IMR-90 (cell line): ENCODE results near the gene BTG4. TPM values are rescaled to one million over a fixed set of nuclear protein-coding genes. Genes with fewer than 3 reads are reported as not detected.
A peak's percentile ranks its signal among the peaks of the same experiment; 100 is the strongest.

ENCODE experiments used
- ATAC-seq: fragments of 200-7000 bp; cut with Tn5 transposase; 2 replicates; pipeline ENCODE4 v1.9.1; 2020; ENCODE audit warnings: low read depth, mild to moderate bottlenecking, moderate library complexity
- BruUV-seq: library from RNA; stranded (reverse); fragments of 400-500 nt; replicated peaks from 2 replicates; lab custom pipeline; 2021; lab: Mats Ljungman, UMichigan
- CTCF ChIA-PET: fragments of 300-600 bp; formaldehyde crosslinking; extraction: SDS; loops from one replicate; lab custom pipeline; 2021; ENCODE audit warnings: antibody characterized with exemption; lab: Yijun Ruan, JAX
- POLR2A ChIA-PET: fragments of 300-600 bp; sonication (Branson Sonifier 250); formaldehyde crosslinking; loops from one replicate; lab custom pipeline; 2022; ENCODE audit warnings: antibody characterized with exemption; ENCODE audit not compliant: unreplicated experiment; lab: Charles Lee
- DNase-seq: peaks from one replicate; pipeline ENCODE4 v3.0.0; 2013
- H2AFZ ChIP-seq: replicated peaks from 2 replicates; pipeline ENCODE3; 2013; ENCODE audit warnings: low read length, mild to moderate bottlenecking; ENCODE audit not compliant: poor library complexity
- H2AK5ac ChIP-seq: 2 replicates; pipeline ENCODE4 v1.6.1; 2013; ENCODE audit warnings: low read depth, low read length, inconsistent platforms
- H2AK9ac ChIP-seq: replicated peaks from 2 replicates; pipeline ENCODE3; 2013; ENCODE audit warnings: mild to moderate bottlenecking, low read depth, low read length, moderate library complexity; ENCODE audit not compliant: poor library complexity
- H2BK120ac ChIP-seq: 2 replicates; pipeline ENCODE4 v1.6.1; 2013; ENCODE audit warnings: low read depth, low read length, inconsistent platforms
- H2BK15ac ChIP-seq: 3 replicates; pipeline ENCODE4 v1.6.1; 2013; ENCODE audit warnings: low read depth, low read length, inconsistent platforms
- H2BK20ac ChIP-seq: 2 replicates; pipeline ENCODE4 v1.6.1; 2013; ENCODE audit warnings: low read depth, mild to moderate bottlenecking, inconsistent platforms, low read length, moderate library complexity
- H2BK5ac ChIP-seq: 2 replicates; pipeline ENCODE4 v1.6.1; 2013; ENCODE audit warnings: mild to moderate bottlenecking, low read depth, low read length, inconsistent platforms; ENCODE audit not compliant: poor library complexity, severe bottlenecking
- H3K14ac ChIP-seq: replicated peaks from 2 replicates; pipeline ENCODE4 v1.6.1; 2013; ENCODE audit warnings: low read depth, low read length, inconsistent platforms
- H3K18ac ChIP-seq: 2 replicates; pipeline ENCODE4 v1.6.1; 2013; ENCODE audit warnings: low read depth, low read length, control low read depth
- H3K23ac ChIP-seq: 2 replicates; pipeline ENCODE4 v1.6.1; 2013; ENCODE audit warnings: low read depth, low read length, inconsistent platforms
- H3K27ac ChIP-seq: 2 replicates; pipeline ENCODE4 v1.5.1; 2013; ENCODE audit warnings: mild to moderate bottlenecking, control low read depth, low read length; ENCODE audit not compliant: insufficient read depth
- H3K27me3 ChIP-seq: 2 replicates; pipeline ENCODE4 v1.6.1; 2013; ENCODE audit warnings: low read length; ENCODE audit not compliant: control insufficient read depth, insufficient read depth
- H3K36me3 ChIP-seq: 2 replicates; pipeline ENCODE4 v1.6.1; 2013; ENCODE audit warnings: low read length, mixed read lengths; ENCODE audit not compliant: control insufficient read depth, insufficient read depth
- H3K4ac ChIP-seq: 2 replicates; pipeline ENCODE4 v1.6.1; 2013; ENCODE audit warnings: low read depth, low read length, inconsistent platforms
- H3K4me1 ChIP-seq: 2 replicates; pipeline ENCODE4 v1.6.1; 2013; ENCODE audit warnings: low read length, mixed read lengths; ENCODE audit not compliant: control insufficient read depth, insufficient read depth
- H3K4me2 ChIP-seq: 2 replicates; pipeline ENCODE4 v1.6.1; 2013; ENCODE audit warnings: low read depth, mild to moderate bottlenecking, control low read depth, low read length, moderate library complexity
- H3K4me3 ChIP-seq: 2 replicates; pipeline ENCODE4 v1.5.1; 2013; ENCODE audit warnings: low read depth, mild to moderate bottlenecking, control low read depth, low read length, moderate library complexity; ENCODE audit not compliant: insufficient read depth
- H3K56ac ChIP-seq: 2 replicates; pipeline ENCODE4 v1.6.1; 2013; ENCODE audit warnings: low read length, inconsistent platforms; ENCODE audit not compliant: insufficient read depth; ENCODE audit errors: extremely low read depth
- H3K79me1 ChIP-seq, 2 experiments: 2 replicates each; pipeline ENCODE4 v1.6.1; 2013; ENCODE audit warnings: low read length in 2 of 2, inconsistent platforms in 1 of 2, low read depth in 1 of 2
- H3K9ac ChIP-seq: 2 replicates; pipeline ENCODE4 v1.6.1; 2013; ENCODE audit warnings: low read depth, low read length, control low read depth
- H3K9me1 ChIP-seq: 2 replicates; pipeline ENCODE4 v1.6.1; 2013; ENCODE audit warnings: low read length, inconsistent platforms; ENCODE audit not compliant: insufficient read depth
- H3K9me3 ChIP-seq: 2 replicates; pipeline ENCODE4 v1.6.1; 2013; ENCODE audit warnings: low read length; ENCODE audit not compliant: control insufficient read depth, insufficient read depth
- H4K20me1 ChIP-seq: 2 replicates; pipeline ENCODE4 v1.6.1; 2013; ENCODE audit warnings: low read length, inconsistent platforms; ENCODE audit not compliant: insufficient read depth
- H4K5ac ChIP-seq: 2 replicates; pipeline ENCODE4 v1.6.1; 2013; ENCODE audit warnings: mild to moderate bottlenecking, low read depth, low read length, control low read depth
- H4K8ac ChIP-seq, 2 experiments: 2 replicates each; pipeline ENCODE4 v1.6.1; 2013; ENCODE audit warnings: low read depth in 2 of 2, low read length in 2 of 2, control low read depth in 1 of 2, inconsistent platforms in 1 of 2
- H4K91ac ChIP-seq: 2 replicates; pipeline ENCODE4 v1.6.1; 2013; ENCODE audit warnings: low read depth, low read length, inconsistent platforms; ENCODE audit not compliant: insufficient read depth
- BHLHE40 ChIP-seq: fragments of 150-350 bp; IDR thresholded peaks from 2 replicates; pipeline ENCODE4 v1.6.1; 2016; ENCODE audit warnings: mild to moderate bottlenecking, low read depth, low read length
- CEBPB ChIP-seq: IDR thresholded peaks from 2 replicates; pipeline ENCODE4 v1.6.1; 2012; ENCODE audit warnings: low read depth, low read length, improper control_type of control experiment
- CHD1 ChIP-seq: IDR thresholded peaks from 2 replicates; pipeline ENCODE4 v1.6.1; 2012; ENCODE audit warnings: low read depth, low read length, improper control_type of control experiment
- ELK1 ChIP-seq: fragments of 150-350 bp; IDR thresholded peaks from 2 replicates; pipeline ENCODE4 v1.6.1; 2016; ENCODE audit warnings: low read depth, mild to moderate bottlenecking, low read length, moderate library complexity, borderline replicate concordance
- FOS ChIP-seq: fragments of 150-350 bp; IDR thresholded peaks from 2 replicates; pipeline ENCODE4 v1.6.1; 2016; ENCODE audit warnings: low read depth, low read length
- MAFK ChIP-seq: IDR thresholded peaks from 2 replicates; pipeline ENCODE4 v1.6.1; 2012; ENCODE audit warnings: low read depth, low read length, improper control_type of control experiment
- MAZ ChIP-seq: IDR thresholded peaks from 2 replicates; pipeline ENCODE4 v1.6.1; 2012; ENCODE audit warnings: low read depth, mild to moderate bottlenecking, low read length, improper control_type of control experiment, moderate library complexity, borderline replicate concordance
- MXI1 ChIP-seq: IDR thresholded peaks from 2 replicates; pipeline ENCODE4 v1.6.1; 2012; ENCODE audit warnings: low read depth, mild to moderate bottlenecking, low read length, moderate library complexity, borderline replicate concordance
- NFE2L2 ChIP-seq: fragments of 150-350 bp; IDR thresholded peaks from 2 replicates; pipeline ENCODE4 v1.6.1; 2016; ENCODE audit warnings: low read depth, mild to moderate bottlenecking, low read length
- POLR2A ChIP-seq: IDR thresholded peaks from 2 replicates; pipeline ENCODE4 v1.6.1; 2012; ENCODE audit warnings: mild to moderate bottlenecking, low read depth, low read length
- RAD21 ChIP-seq: IDR thresholded peaks from 2 replicates; pipeline ENCODE4 v1.6.1; 2012; ENCODE audit warnings: low read length, improper control_type of control experiment
- RCOR1 ChIP-seq: IDR thresholded peaks from 2 replicates; pipeline ENCODE4 v1.6.1; 2012; ENCODE audit warnings: mild to moderate bottlenecking, low read length, improper control_type of control experiment; ENCODE audit not compliant: insufficient replicate concordance
- RFX5 ChIP-seq: IDR thresholded peaks from 2 replicates; pipeline ENCODE4 v1.8.0; 2012; ENCODE audit warnings: low read depth, mild to moderate bottlenecking, low read length, moderate library complexity
- SMC3 ChIP-seq: fragments of 150-350 bp; IDR thresholded peaks from 2 replicates; pipeline ENCODE4 v1.6.1; 2016; ENCODE audit warnings: low read depth, mild to moderate bottlenecking, antibody characterized with exemption, low read length, moderate library complexity
- USF2 ChIP-seq: fragments of 150-350 bp; IDR thresholded peaks from 2 replicates; pipeline ENCODE4 v1.6.1; 2017; ENCODE audit warnings: mild to moderate bottlenecking, antibody characterized with exemption, low read length, low read depth
- WGBS, 2 experiments: methylation state at CpG; one replicate each; pipeline versions ENCODE4 v1.1.5 to v1.1.7; 2013; ENCODE audit warnings: missing lambda C conversion rate in 2 of 2; ENCODE audit not compliant: insufficient read length in 1 of 2; ENCODE audit errors: extremely low coverage in 2 of 2; 5-methylcytosine and 5-hydroxymethylcytosine counted together
- dilution Hi-C: fragments of 300-500 bp; cut with HindIII; formaldehyde crosslinking; loops from one replicate; pipeline ENCODE4 v1.14.3; 2018; ENCODE audit warnings: low sequenced_read_pairs; ENCODE audit not compliant: unreplicated experiment
- in situ Hi-C: fragments of 300-500 bp; cut with MboI; formaldehyde crosslinking; loops from 3 replicates; pipeline ENCODE4 v1.14.3; 2019; ENCODE audit warnings: low sequenced_read_pairs, inconsistent platforms, mixed read lengths
- intact Hi-C: fragments of 100-400 bp; cut with micrococcal nuclease; formaldehyde crosslinking; loops from 2 replicates; pipeline ENCODE4 v1.10.0; 2022
- polyA plus RNA-seq, 3 experiments: library from polyadenylated mRNA; depleted of rRNA; stranded (reverse); fragments of >200 nt; gene quantifications; 2 replicates each; pipeline ENCODE4 v1.2.3, GENCODE V29; 2012; ENCODE audit warnings: low replicate concordance in 1 of 3
- total RNA-seq: library from RNA; depleted of rRNA; stranded (reverse); fragments of >200 nt; gene quantifications from 2 replicates; pipeline ENCODE4 v1.2.3, GENCODE V29; 2012

The BTG4 gene
- total and polyA plus RNA-seq, 2 of the 4 experiments (the other 2 are of a cell fraction): not detected

GRCh38 chr11:111539426-111540113 lies 27.4 kb upstream of the BTG4 start:
- Histone ChIP-seq H4K8ac (peak overlapping the region; percentile 54 to 88; a peak in 3 of 4 replicates), H3K18ac (peak overlapping the region; percentile 75), H3K9me1 (peaks cover 23% of the 10 kb centered on the region), H2AK5ac (peak overlapping the region; percentile 92), H3K9me3 (no peaks in the 10 kb centered on the region; the same call in 1 of the 2 replicates), H4K5ac (peak overlapping the region; percentile 79; the same call in 1 of the 2 replicates), H3K36me3 (peaks cover 11% of the 10 kb centered on the region), H2BK15ac (peak overlapping the region; percentile 75; the same call in 1 of the 3 replicates), H3K79me1 (peaks cover 17 to 58% of the 10 kb centered on the region in 2 experiments), H4K20me1 (peaks cover 18% of the 10 kb centered on the region), H3K14ac (peak overlapping the region; percentile 86), H3K4ac (peak overlapping the region; percentile 93), H3K27ac (peak overlapping the region; percentile 91), H2BK5ac (peak overlapping the region; percentile 64), H3K4me3 (peak overlapping the region; percentile 85), H2AK9ac (peak overlapping the region; percentile 92), H3K27me3 (no peaks in the 10 kb centered on the region), H3K56ac (0 out of 2 replicates have a peak overlapping the region, but pooled peaks have one; percentile 47), H3K9ac (peak overlapping the region; percentile 87), H3K4me1 (peaks cover 17% of the 10 kb centered on the region), H3K4me2 (peak overlapping the region; percentile 97), H3K23ac (peak overlapping the region; percentile 87), H4K91ac (peak overlapping the region; percentile 94), H2BK20ac (peak overlapping the region; percentile 57), H2AFZ (peak overlapping the region; percentile 86), H2BK120ac (peak overlapping the region; percentile 72)
- BruUV-seq: TSS peak; percentile 25
- in situ Hi-C loops (no loop called here), intact Hi-C loops (loop anchor here (1.0 kb wide), 1 partner anchor 18 kb away; no protein-coding TSS in a partner anchor), dilution Hi-C loops (no loop called here)
- ChIA-PET POLR2A (no interaction called here), CTCF (interaction anchor here (0.7 to 1.0 kb wide), 2 partner anchors 8 to 111 kb away, joined by 3 read pairs; no protein-coding TSS in a partner anchor)
- 61% methylated on average over 2 of the region's 9 CpGs; no CpG with 5 or more reads in 1 of the 2 experiments for WGBS, 2 experiments
- DNase-seq (no peak), ATAC-seq (no peak)
- TF ChIP-seq FOS: no peak
- TF ChIP-seq RFX5: no peak
- no peak for TF ChIP-seq POLR2A
- no peak for TF ChIP-seq ELK1
- no peak for TF ChIP-seq MAZ
- TF ChIP-seq CEBPB: no peak
- TF ChIP-seq RAD21: no peak
- no peak for TF ChIP-seq BHLHE40
- no peak for TF ChIP-seq MXI1
- TF ChIP-seq USF2: no peak
- no peak for TF ChIP-seq CHD1
- TF ChIP-seq NFE2L2: no peak
- no peak for TF ChIP-seq RCOR1
- TF ChIP-seq MAFK: no peak
- TF ChIP-seq SMC3: no peak
